ENCODE measurements around the gene SLC22A31. TPM values are rescaled to one million over a fixed set of nuclear protein-coding genes. Genes with fewer than 3 reads are reported as not detected.
"Not testable (repeated sequence)": the region's sequence is repeated elsewhere in the genome, so short reads cannot be mapped to it uniquely, and the experiment has no call there.

Gene SLC22A31
- 1 to 10 TPM in 1 of 2 donors, not detected in 1; 4.5 TPM for total RNA-seq
- long read RNA-seq, donor 1, partial matches to known transcripts = 1 of 1 reads
- long read RNA-seq, donor 1, other reads (novel, unspliced or antisense) = 0 of 1 reads
- long read RNA-seq, donor 2 = 0 reads

DNA sequence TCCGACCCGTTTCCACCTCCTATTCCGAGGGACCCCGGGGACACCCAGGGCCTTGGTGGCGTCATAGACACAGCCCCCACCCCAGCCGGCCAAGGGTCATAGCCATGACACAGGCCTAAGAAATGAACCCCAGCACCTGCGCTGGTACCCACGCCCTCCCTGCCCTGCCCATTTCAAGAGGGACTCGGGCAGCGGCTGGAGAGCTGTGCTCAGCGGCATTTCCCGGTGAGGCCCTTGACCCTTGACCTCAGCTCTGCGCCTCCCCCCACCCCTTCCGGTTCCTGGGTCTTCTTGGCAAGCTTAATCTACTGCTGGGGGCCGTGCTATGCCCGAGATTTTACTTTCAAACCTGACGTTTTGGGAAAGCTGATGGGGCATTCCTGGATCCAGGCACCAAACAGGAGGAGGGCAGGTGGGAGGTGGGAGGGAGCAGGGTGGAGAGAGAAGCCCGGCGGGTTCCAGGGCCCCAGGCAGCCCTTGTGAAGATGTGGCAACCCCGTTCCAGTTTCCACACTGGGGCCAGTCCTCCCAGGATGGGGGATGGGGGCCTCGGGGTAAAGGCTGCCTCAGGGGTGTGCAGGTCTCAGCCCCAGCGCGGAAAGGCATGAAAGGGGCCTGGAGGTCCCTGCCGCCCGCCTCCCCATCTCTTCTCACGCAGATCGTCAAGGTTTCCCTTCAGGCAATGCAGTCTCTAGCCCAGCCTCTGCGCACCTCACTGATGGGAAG lies at the start of gene SLC22A31:
SLC22A31 (minus strand) TSS at position 414 of the 726 bp plus-strand sequence; CDS start at position 378, 36 bp downstream.
- DNase-seq (ENCODE audit: low spot score) = peak; percentile 79
- intact Hi-C loops (cut with DNase I) = no loop called here

- intact Hi-C loops (cut with DNase I) = loop anchor here in 1 of 2 donors (10.0 kb wide), 1 partner anchor 256 kb away; the partner anchor contains the start of gene SPG7
- DNase-seq (ENCODE audit: low spot score) = no peak
Measured at GRCh38 chr16:89248196-89248982, 48.1 kb upstream of the SLC22A31 start.

DNA sequence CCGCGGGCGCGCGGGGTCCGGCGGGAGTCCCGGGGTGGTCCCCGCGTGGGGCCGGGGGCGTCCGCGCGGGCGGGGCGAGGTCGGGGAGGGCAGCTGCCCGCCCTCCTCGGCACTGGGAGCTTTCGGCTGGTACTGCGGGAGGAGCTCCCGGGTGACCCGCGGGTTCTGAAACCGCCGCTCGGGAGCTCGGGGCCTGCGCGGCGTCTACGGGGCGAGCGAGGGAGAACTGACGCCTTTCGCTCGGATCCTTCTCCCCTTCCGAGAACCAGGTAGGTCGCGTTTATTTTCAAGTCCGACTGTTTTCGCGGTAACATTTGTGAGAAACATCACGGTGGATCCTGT lies 47.4 kb upstream of the SLC22A31 start:
- DNase-seq (ENCODE audit: low spot score) = not testable (repeated sequence)
- intact Hi-C loops (cut with DNase I) = loop anchor here in 1 of 2 donors (10.0 kb wide), 1 partner anchor 257 kb away; the partner anchor contains the start of gene SPG7

DNA sequence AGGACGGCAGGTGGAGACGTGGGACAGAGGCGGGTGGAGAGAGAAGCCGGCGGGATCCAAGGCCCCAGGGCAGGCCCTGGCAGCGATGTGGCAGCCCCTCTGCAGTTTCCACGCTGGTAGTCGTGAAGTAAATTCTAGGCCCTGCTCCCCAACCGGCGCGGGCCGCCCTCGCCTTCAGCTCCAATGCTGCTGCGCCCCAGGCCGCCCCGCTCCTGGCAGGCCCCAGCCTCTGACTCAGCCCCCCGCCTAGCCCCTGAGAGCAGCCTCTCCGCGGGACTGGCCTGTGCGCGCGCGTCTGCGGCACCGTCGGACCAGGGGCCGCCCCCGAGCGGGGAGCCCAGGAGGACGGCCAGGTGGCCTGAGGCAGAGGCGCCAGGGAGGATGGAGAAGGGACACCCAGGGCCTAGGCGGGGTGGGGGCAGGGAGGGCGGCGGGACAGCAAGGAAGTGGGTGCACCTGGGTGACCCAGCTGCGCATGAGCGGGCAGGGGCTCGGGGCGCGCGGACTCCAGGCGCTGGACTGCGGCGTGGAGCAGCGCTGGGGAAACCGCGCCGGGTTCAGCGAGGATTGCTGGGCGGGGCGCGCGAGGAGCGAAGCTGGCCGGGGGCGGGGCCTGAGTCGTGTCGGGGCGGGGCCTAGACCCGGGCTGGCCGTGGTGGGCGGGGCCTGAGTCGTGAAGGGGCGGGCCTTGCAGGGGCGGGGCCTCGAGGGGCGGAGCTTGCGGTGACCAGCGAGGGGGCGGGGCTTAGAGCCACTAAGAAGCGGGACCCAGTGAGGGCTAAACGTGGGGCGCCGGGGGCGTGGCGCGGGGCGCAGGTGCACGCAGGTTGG lies 46.8 kb upstream of the SLC22A31 start:
- intact Hi-C loops (cut with DNase I) = loop anchor here in 1 of 2 donors (10.0 kb wide), 1 partner anchor 258 kb away; the partner anchor contains the start of gene SPG7
- peak; percentile 97 for DNase-seq (ENCODE audit: low spot score)

- no peak for DNase-seq (ENCODE audit: low spot score)
- intact Hi-C loops (cut with DNase I) = loop anchor here in 1 of 2 donors (10.0 kb wide), 1 partner anchor 258 kb away; the partner anchor contains the start of gene SPG7
Measured at GRCh38 chr16:89246383-89246902, 46.1 kb upstream of the SLC22A31 start.

DNA sequence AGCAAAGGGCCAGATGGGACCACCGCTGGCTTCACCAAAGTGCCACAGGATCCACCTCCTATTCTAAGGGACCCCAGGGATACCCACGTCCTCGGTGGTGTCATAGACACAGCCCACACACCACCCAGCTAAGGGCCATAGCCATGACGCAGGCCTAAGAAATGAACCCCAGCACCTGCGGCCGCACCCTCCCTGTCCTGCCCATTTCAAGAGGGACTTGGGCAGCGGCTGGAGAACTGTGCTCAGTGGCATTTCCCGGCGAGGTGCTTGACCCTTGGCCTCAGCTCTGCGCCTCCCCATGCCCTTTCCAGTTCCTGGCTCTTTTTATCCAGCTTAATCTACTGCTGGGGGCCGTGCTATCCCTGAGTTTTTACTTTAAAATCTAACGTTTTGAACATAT lies 44.4 kb upstream of the SLC22A31 start:
- no peak for DNase-seq (ENCODE audit: low spot score)
- intact Hi-C loops (cut with DNase I) = loop anchor here in 1 of 2 donors (10.0 kb wide), 1 partner anchor 260 kb away; the partner anchor contains the start of gene SPG7

GRCh38 chr16:89244264-89244663 lies 43.9 kb upstream of the SLC22A31 start:
- DNase-seq (ENCODE audit: low spot score) = peak; percentile 74
- intact Hi-C loops (cut with DNase I) = loop anchor here in 1 of 2 donors (10.0 kb wide), 1 partner anchor 261 kb away; the partner anchor contains the start of gene SPG7

DNA sequence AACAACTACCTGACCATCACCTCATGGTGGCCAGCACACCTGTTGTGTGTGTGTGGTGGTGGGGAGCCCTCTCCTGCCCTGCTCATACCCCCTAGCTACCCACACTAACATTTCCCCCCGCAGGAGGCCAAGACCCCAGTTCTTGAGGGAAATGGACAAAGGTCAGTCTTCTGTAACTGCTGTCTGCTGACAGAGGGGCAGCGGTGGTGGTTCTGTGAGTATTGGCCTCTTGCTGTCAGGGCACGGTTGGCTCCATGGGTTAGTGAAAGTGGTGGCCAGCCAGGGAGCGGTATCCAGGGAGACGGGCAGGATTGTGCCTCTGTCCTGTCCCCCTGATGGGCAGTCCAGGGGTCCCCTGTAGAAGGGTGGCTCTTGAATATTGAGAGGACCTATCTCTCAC lies 43.3 kb upstream of the SLC22A31 start:
- intact Hi-C loops (cut with DNase I) = loop anchor here in 1 of 2 donors (10.0 kb wide), 1 partner anchor 261 kb away; the partner anchor contains the start of gene SPG7
- no peak for DNase-seq (ENCODE audit: low spot score)

GRCh38 chr16:89242795-89243200 lies 42.5 kb upstream of the SLC22A31 start:
- intact Hi-C loops (cut with DNase I) = loop anchor here in 1 of 2 donors (10.0 kb wide), 1 partner anchor 262 kb away; the partner anchor contains the start of gene SPG7
- DNase-seq (ENCODE audit: low spot score) = peak; percentile 65

DNA sequence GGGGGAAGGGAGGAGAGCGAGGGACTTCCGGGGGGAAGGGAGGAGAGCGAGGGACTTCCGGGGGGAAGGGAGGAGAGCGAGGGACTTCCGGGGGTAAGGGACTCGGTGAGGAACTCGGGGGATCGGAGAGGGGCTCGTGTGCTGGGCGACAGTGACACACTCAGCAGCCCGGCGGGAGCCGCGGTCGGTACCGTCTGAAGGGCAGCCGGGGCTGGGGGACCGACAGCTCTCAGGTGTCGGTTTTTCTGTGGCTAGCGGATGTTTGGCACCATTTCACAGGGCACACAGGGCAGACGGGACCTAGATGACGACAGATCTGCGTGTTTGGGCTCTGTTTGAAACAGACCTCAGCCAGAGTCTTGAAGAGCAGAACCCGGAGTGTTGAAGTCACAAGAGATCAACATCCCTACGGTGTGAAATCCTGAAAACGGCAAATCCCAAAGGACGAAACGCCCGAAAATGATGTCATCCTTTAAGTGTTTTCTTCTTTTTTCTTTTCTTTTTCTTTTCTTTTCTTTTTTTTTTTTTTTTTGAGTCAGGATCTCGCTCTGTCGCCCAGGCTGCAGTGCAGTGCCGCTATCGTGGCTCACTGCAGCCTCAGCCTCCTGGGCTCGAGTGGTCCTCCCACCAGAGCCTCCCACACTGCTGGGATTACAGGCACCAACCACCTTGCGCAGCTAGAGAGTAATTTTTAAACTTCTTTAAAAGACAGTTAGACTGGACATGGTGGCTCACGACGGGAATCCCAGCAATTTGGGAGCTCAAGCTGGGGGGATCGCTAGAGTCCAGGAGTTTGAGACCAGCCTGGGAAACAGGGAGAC lies 41.1 kb upstream of the SLC22A31 start:
- intact Hi-C loops (cut with DNase I) = loop anchor here in 1 of 2 donors (10.0 kb wide), 1 partner anchor 263 kb away; the partner anchor contains the start of gene SPG7
- peak; percentile 90 for DNase-seq (ENCODE audit: low spot score)

GRCh38 chr16:89237733-89238132 lies 37.4 kb upstream of the SLC22A31 start:
- DNase-seq (ENCODE audit: low spot score) = no peak
- intact Hi-C loops (cut with DNase I) = no loop called here

GRCh38 chr16:89233678-89234490 lies 33.5 kb upstream of the SLC22A31 start:
- intact Hi-C loops (cut with DNase I) = no loop called here

GRCh38 chr16:89232107-89232506 lies 31.8 kb upstream of the SLC22A31 start:
- no peak for DNase-seq (ENCODE audit: low spot score)
- intact Hi-C loops (cut with DNase I) = no loop called here

More at GRCh38 chr16:89233678-89234490, 33.5 kb upstream of the SLC22A31 start:
- no peak for DNase-seq (ENCODE audit: low spot score)

- intact Hi-C loops (cut with DNase I) = no loop called here
- DNase-seq (ENCODE audit: low spot score) = no peak
Measured at GRCh38 chr16:89230255-89230654, 29.9 kb upstream of the SLC22A31 start.

DNA sequence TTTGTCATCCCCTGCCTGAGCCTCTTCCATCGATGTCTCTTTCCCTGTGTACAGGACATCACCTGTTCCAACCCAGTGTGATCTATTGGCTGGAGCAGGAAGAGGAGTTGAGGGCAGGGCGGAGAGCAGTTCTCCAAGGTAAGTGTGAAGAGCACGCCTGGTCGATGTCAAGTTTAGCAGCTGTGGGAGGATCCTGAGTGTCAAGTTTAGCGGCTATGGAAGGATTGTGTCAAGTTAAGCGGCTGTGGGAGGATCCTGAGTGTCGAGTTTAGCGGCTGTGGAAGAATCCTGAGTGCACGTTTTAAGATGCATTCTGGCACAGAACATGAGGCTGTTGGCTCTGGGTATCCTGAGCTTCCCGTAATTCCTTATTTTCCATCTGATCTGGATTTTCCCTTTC lies 24.3 kb upstream of the SLC22A31 start:
- intact Hi-C loops (cut with DNase I) = no loop called here
- no peak for DNase-seq (ENCODE audit: low spot score)

- DNase-seq (ENCODE audit: low spot score) = no peak
- intact Hi-C loops (cut with DNase I) = no loop called here
Measured at GRCh38 chr16:89222931-89223330, 22.6 kb upstream of the SLC22A31 start.

DNA sequence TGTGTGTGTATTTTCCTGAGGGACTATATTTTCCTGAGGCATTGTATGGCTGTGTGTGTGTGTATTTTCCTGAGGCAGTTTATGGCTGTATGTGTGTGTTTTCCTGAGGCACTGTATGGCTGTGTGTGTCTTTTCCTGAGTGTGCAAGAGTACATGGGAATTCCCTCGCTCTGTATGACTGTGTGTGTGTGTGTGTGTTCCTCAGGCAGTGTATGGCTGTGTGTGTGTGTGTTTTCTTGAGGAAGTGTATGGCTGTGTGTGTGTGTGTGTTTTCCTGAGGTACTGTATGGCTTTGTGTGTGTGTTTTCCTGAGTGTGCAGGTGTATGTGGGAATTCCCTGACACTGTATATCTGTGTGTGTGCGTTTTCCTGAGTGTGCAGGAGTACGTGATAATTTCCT lies 21.3 kb upstream of the SLC22A31 start:
- intact Hi-C loops (cut with DNase I) = no loop called here
- no peak for DNase-seq (ENCODE audit: low spot score)
